ENCODE measurements around the gene GRID1.
"Not testable (repeated sequence)": the region's sequence is repeated elsewhere in the genome, so short reads cannot be mapped to it uniquely, and the experiment has no call there.

The GRID1 gene

GRCh38 chr10:86187499-86188239, 178.9 kb downstream of the GRID1 start:
- DNase-seq, result no peak

GRCh38 chr10:86186633-86187032, 180.0 kb downstream of the GRID1 start:
- no peak for DNase-seq

- DNase-seq, result no peak
These were observed 184.0 kb downstream of the GRID1 start for GRCh38 chr10:86182595-86182994.

GRCh38 chr10:86182150-86182549, 184.4 kb downstream of the GRID1 start:
- no peak for DNase-seq

- DNase-seq, result no peak
These were observed 185.7 kb downstream of the GRID1 start for GRCh38 chr10:86180861-86181260.

GRCh38 chr10:86179961-86180360, 186.6 kb downstream of the GRID1 start:
- no peak for DNase-seq

- no peak for DNase-seq
These were observed 187.5 kb downstream of the GRID1 start for GRCh38 chr10:86179153-86179524.

- no peak for DNase-seq
These were observed 188.0 kb downstream of the GRID1 start for GRCh38 chr10:86178401-86179152.

GRCh38 chr10:86177537-86178155, 188.9 kb downstream of the GRID1 start:
- DNase-seq, result no peak

GRCh38 chr10:86176850-86177536, 189.6 kb downstream of the GRID1 start:
- no peak for DNase-seq

- DNase-seq, result not testable (repeated sequence)
These were observed 191.1 kb downstream of the GRID1 start for GRCh38 chr10:86175476-86175875.

GRCh38 chr10:86172301-86172700, 194.3 kb downstream of the GRID1 start:
- DNase-seq, result no peak

- DNase-seq, result no peak
These were observed 196.1 kb downstream of the GRID1 start for GRCh38 chr10:86170255-86171108.

GRCh38 chr10:86169506-86170254, 196.9 kb downstream of the GRID1 start:
- DNase-seq, result no peak

- no peak for DNase-seq
These were observed 197.5 kb downstream of the GRID1 start for GRCh38 chr10:86169066-86169465.

GRCh38 chr10:86168256-86168655, 198.3 kb downstream of the GRID1 start:
- DNase-seq, result no peak

- no peak for DNase-seq
These were observed 198.8 kb downstream of the GRID1 start for GRCh38 chr10:86167762-86168128.

GRCh38 chr10:86167121-86167761, 199.4 kb downstream of the GRID1 start:
- no peak for DNase-seq

GRCh38 chr10:86165666-86166065, 200.9 kb downstream of the GRID1 start:
- DNase-seq, result no peak

GRCh38 chr10:86164960-86165630, 201.5 kb downstream of the GRID1 start:
- DNase-seq, result no peak
